Measurements from ENCODE around the gene BCR.

DNA sequence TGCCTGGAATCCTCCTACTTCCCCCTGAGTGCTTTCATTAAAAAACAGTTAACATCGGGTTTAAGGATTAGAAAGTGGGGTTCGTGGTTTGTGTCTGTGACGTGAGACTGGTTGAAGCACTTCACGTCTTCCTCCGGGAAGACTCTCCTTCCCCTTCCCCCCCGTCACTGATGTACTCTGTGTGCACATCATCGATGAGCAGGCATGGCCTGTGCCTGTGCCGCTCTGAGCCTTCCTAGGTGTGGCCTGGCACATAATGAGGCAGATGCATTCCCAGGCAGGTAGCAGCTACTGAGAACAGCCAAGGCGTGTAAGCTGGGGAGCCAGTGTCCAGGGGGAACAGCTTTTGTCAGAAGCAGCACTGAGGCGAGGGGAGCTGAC lies 93.8 kb downstream of the BCR start:
- TF ChIP-seq, protein P1, sequence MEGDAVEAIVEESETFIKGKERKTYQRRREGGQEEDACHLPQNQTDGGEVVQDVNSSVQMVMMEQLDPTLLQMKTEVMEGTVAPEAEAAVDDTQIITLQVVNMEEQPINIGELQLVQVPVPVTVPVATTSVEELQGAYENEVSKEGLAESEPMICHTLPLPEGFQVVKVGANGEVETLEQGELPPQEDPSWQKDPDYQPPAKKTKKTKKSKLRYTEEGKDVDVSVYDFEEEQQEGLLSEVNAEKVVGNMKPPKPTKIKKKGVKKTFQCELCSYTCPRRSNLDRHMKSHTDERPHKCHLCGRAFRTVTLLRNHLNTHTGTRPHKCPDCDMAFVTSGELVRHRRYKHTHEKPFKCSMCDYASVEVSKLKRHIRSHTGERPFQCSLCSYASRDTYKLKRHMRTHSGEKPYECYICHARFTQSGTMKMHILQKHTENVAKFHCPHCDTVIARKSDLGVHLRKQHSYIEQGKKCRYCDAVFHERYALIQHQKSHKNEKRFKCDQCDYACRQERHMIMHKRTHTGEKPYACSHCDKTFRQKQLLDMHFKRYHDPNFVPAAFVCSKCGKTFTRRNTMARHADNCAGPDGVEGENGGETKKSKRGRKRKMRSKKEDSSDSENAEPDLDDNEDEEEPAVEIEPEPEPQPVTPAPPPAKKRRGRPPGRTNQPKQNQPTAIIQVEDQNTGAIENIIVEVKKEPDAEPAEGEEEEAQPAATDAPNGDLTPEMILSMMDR (IDR thresholded peaks at IDR 0.05) = no peak
- TF ChIP-seq POLR2AphosphoS5 (IDR thresholded peaks at IDR 0.05) = no peak

Measured in upper lobe of left lung (tissue), 4 donors.